Measurements from ENCODE around the gene ZNF335.

Gene ZNF335

DNA sequence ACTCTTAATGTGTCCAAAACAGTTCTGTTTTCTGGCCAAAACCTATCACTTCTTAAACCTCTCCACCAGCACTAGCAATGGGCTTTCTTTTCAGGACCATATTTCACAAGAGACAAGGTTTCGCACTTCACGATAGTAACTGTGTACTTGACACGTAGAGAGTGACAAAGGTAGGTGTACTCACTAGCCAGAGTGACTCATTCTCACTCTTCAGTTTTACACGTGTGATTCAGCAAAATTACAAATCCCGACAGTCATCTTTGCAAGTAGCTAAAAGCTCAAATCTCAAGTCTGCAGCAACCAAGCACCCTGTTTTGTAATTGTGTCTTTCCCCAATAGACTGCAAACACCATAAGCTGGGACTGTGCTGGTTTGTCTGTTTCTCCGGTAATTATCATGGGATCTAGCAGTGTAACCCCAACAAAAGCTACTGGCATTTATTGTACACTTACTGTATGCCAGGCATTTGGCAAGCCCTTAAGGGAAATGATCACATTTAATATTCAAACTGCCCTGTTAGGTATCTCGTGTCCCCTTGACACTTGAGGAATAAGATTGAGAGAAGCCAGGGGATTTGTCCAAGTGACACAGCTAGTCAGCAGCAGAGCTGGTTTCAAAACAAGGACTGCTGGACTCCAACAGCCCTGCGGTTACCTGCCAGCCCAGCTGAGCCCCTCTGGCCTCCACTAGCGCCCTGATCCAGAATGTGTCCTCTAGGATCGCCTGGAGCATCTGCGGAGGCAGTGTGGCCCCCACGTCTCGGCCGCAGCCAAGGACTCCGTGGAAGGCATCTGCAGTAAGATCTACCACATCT lies 27.6 kb downstream of the ZNF335 start:
- no peak for TF ChIP-seq GATA3 (IDR thresholded peaks at IDR 0.05; ENCODE audit: low read depth, low read length)
- TF ChIP-seq GATA2 (IDR thresholded peaks at IDR 0.05; ENCODE audit: low read depth, low read length) = no peak

DNA sequence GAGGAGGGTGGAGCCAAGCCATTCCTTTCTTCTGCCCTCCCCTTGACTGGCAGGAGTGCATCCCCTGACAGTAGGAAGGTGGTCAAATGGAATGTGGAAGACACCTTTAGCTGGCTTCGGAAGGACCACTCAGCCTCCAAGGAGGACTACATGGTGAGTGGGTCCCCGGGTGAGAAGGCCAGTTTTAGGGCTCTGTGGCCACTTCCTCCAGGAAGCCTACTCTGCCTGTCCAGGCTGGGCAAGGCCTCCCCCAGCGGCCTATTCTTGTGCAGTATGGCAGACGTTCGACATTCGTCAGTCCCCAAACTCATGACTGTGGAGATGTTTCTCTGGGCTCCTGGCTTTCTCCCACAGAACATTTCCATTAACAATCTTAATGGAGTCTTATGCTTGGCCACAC lies 28.4 kb downstream of the ZNF335 start:
- TF ChIP-seq GATA3 (IDR thresholded peaks at IDR 0.05; ENCODE audit: low read depth, low read length) = no peak
- TF ChIP-seq GATA2 (IDR thresholded peaks at IDR 0.05; ENCODE audit: low read depth, low read length) = no peak

DNA sequence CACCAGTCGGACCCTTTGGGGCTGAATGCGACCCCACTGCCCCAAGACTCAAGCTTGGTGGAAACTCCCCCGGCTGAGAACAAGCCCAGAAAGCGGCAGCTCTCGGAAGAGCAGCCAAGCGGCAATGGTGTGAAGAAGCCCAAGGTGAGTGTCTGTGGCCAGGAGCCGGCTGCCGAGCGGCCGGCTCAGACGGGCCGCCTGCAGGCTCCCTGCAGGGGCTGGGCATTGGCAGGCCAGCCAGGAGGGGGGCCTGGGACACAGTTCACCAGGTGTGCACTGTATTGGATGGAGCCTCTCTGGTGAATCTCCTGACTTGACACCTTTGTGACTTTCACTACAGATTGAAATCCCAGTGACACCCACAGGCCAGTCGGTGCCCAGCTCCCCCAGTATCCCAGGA lies 31.5 kb downstream of the ZNF335 start:
- TF ChIP-seq GATA3 (IDR thresholded peaks at IDR 0.05; ENCODE audit: low read depth, low read length) = no peak
- TF ChIP-seq GATA2 (IDR thresholded peaks at IDR 0.05; ENCODE audit: low read depth, low read length) = no peak

DNA sequence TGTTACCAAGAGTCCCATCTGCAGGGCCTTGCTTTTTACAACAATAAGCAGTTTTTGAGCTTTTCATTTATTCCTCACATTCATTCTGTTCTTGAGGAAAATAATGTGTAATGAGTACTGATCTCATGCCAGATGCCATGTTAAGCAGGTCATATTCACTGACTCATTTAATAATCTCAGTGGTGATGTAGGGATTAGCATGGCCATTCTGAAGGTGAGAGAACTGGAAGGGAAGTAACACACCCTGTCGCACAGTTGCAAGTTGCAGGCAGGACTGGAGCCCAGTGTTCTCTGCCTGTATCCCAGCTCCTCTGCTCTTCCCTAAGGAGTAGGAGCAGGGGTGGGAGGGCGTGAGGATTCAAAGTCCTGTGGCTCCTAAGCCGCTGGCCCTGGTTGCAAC lies 31.9 kb downstream of the ZNF335 start:
- no peak for TF ChIP-seq GATA2 (IDR thresholded peaks at IDR 0.05; ENCODE audit: low read depth, low read length)
- no peak for TF ChIP-seq GATA3 (IDR thresholded peaks at IDR 0.05; ENCODE audit: low read depth, low read length)

DNA sequence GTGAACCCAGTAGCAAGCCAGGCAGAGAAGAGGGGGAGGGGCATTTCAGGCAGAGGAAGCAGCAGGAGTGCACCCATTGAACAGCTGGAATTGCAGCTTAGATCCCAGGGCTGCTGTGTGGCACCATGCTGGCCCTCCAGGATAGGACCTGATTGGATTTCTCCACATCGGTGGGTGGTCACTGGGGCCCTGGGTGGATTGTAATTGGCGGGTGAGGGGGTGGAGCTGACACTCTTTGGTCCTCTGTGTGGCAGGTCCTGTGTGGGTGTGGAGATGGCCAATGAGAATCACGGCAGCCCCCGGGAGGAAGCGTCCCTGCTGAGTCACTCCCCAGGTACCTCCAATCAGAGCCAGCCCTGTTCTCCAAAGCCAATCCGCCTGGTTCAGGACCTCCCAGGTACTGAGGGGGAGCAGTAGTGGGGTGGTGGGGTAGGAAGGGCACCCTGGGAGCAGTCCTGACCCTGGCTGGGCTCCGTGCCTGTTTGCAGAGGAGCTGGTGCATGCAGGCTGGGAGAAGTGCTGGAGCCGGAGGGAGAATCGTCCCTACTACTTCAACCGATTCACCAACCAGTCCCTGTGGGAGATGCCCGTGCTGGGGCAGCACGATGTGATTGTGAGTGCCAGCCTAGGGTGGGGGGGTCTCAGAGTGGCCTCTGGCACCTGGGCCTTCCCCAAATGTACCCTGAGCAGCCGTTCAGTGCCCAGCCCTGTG lies 33.1 kb downstream of the ZNF335 start:
- no peak for TF ChIP-seq GATA3 (IDR thresholded peaks at IDR 0.05; ENCODE audit: low read depth, low read length)
- TF ChIP-seq GATA2 (IDR thresholded peaks at IDR 0.05; ENCODE audit: low read depth, low read length) = no peak

DNA sequence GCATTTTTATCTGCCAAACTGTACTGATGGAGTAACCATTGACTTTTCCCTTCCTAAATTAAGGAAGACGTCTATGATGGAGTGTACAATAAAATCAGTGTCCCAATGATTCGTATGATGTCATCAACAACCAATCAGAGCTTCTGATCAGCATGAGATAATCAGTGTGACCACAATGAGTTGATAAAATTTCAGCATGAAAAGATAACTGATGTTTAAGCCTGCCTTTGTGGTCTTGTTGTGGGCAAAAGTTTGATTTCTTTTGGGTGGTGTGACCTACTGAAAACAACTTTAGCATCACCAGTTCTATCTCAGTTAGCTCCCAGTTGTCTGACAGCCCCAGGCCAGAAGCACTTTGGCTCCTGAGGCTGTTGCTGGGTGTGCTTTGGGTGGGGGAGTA lies 34.2 kb downstream of the ZNF335 start:
- TF ChIP-seq GATA2 (IDR thresholded peaks at IDR 0.05; ENCODE audit: low read depth, low read length) = no peak
- TF ChIP-seq GATA3 (IDR thresholded peaks at IDR 0.05; ENCODE audit: low read depth, low read length) = no peak

DNA sequence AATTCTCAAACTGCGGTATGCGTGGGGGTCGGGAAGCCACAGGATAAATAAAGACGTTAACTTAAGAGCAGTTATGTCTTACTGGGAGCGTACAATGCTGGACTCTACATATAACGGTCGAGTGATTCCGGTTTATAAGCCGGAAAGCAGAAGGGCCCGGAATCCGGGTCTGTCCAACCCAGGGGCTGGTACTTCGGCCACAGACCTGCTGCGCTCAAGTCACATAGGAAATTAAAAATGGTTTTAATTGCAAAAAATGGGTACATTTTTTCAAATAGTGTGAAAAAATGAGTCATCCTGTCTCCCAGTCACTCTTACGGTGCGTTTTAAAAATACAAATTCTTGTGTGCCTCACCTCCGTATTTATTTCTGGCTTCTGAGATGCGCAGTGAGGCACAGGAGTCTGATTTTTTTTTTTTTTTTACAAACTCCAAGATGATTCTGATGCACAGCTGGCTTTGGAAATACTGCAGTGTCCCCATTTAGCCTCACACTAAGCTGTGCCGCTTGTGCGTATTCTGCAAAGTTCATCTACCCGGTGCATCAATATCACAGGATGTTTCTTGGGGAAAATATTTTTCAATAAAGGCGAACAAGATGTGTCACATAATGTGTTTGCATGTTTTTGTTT lies 36.5 kb downstream of the ZNF335 start:
- TF ChIP-seq GATA3 (IDR thresholded peaks at IDR 0.05; ENCODE audit: low read depth, low read length) (no peak), GATA2 (IDR thresholded peaks at IDR 0.05; ENCODE audit: low read depth, low read length) (no peak)

DNA sequence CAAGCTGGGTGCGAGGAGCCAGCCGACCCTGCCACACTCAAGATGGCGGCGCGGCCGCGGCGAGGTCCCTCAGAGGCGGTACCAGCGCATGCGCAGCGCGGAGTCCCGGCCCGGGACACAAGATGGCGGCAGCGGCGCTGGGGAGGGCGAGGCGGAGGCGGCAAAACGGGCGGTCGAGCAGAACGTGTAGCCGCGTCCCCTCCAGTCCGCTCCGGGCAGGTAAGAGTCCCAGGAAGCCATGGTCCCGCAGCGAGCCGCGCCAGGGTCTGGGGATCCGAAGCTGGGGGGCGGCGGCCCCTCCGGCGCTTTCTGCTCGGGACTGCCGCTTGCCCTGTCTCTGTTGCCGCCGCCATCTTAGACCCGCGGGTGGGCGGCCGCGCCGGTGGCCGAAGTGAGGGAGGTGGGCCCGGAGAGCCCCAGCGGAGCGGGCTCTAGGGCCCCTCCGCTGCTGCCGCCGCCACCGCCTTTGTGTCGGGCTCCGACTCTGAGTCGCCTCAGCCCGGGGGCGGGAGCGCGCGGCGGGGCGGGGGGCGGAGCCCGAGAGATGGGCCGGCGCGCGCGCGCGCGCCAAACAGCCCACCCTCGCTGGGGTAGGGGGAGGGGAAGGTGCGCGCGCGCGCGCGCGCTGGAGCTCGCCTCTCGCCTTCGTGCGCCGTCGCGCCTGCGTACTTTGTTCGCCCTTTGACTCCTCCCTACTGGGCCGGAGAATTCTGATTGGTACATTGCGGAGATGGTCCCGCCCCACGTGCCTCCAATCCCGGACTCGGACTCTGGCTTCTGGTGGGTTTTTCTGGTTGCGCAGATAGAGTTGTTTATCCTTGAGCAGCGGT lies 37.2 kb downstream of the ZNF335 start, which contains the start of gene PCIF1:
TSS of gene PCIF1 (plus strand) at position 98 of the 830 bp plus-strand sequence. CDS start 4,317 bp downstream, outside the sequence.
- TF ChIP-seq GATA3 (IDR thresholded peaks at IDR 0.05; ENCODE audit: low read depth, low read length) = no peak
- 0 out of 2 replicates have a peak, but pooled peaks have one; percentile 5 for TF ChIP-seq GATA2 (IDR thresholded peaks at IDR 0.05; ENCODE audit: low read depth, low read length)

DNA sequence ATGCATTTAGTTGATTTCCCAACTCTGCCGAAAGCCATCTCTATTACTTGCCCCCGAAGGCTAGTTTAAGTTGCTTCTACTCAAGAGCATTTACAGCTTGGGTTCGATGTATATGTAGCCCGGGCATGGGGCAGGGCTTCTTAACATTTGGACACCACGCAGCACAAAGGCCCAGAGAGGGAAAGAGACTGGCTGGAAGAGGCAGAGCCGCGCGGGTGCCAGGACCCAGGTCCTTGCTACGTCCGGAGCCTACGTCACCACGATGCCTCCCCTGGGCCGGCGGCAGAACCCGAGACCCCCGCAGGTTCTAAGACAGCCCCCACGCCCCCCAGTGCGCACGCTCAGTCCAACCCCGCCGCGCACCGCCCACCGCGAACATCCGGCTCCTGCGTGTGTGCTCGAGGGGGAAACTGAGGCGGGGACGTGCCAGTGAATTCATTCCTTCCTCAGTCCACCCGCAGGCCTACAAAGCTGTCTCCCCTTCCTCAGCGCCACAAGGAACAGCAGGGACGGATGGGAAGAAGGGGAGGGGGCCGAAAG lies 37.9 kb downstream of the ZNF335 start:
- no peak for TF ChIP-seq GATA3 (IDR thresholded peaks at IDR 0.05; ENCODE audit: low read depth, low read length)
- no peak for TF ChIP-seq GATA2 (IDR thresholded peaks at IDR 0.05; ENCODE audit: low read depth, low read length)

DNA sequence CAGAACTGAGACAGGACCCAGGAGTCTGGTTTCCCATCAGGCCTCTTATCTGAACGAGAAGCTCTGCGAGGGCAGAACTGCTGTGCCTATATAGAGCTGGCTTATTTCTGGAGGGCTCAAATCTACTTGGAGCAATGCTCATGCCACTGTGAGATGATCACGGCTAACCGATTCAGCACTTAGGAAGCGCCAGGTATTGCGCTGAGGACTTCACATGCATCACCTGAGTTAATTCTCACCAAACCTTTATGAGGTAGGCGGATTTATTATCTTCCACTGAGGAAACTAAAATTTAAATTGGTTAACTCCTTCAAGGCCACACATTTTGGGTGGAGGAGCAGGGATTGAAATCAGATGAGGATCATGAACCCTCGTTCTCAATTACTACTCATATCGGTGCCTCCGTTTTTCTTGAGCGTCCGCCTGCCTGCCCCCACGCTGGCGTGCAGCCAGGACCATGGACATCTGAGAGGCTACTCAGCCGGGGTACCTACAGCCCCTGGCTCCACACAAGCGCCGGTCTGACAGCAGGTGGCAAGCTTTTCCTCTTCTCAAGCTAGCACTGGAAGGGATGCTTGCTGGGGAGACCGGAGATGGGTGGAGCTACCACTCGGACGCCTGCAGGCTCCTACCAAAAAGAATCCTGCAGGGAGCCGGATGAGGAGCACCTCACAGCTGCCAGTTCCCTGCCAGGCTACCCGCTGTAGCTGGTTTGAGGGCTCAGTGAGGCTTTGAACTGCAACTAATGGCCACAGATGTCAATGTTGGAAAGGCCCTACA lies 38.5 kb downstream of the ZNF335 start:
- TF ChIP-seq GATA3 (IDR thresholded peaks at IDR 0.05; ENCODE audit: low read depth, low read length) = no peak
- no peak for TF ChIP-seq GATA2 (IDR thresholded peaks at IDR 0.05; ENCODE audit: low read depth, low read length)

DNA sequence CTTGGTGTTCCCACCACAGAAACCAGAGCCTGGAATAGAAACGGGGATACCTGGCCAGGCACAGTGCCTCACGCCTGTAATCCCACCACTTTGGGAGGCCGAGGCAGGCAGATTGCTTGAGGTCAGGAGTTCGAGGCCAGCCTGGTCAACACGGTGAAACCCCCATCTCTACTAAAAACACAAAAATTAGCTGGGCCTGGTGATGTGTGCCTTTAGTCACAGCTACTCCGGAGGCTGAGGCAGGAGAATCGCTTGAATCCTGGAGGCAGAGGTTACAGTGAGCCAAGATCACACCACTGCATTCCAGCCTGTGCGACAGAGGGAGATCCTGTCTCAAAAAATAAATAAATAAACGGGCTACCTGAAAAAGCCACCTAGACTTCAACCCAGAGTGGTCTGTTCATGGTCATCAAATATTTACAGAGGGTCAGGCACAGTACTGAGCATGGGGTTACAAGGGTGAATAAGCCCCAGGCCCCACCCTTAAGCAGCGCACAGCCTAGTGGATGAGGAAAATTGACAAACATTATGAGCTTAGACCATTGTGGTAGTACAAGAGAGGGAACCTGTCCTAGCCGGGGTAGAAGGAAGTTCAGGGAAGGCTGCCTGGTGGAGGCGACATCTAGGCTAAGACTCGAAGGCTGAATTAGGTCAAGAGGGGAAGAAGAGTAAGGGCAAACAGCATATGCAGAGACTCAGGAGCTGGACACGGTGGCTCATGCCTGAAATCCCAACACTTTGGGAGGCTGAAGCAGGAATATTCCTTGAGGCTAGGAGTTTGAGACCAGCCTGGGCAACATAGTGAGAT lies 44.7 kb downstream of the ZNF335 start:
- no peak for TF ChIP-seq GATA2 (IDR thresholded peaks at IDR 0.05; ENCODE audit: low read depth, low read length)
- no peak for TF ChIP-seq GATA3 (IDR thresholded peaks at IDR 0.05; ENCODE audit: low read depth, low read length)

DNA sequence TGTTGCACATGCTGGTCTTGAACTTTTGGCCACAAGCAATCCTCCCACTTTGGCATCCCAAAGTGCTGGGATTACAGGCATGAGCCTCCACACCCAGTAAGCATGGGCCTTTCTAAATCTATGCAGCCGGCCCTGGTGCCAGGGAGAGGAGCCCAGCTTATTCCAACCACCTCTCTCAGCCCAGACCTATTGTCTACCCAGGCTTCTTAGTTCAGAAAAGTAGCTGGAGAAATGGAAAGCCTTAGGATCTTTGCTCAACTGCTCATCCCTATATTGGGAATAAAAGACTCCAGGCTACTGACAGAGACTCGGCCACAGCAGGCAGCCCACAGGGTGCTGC lies 45.3 kb downstream of the ZNF335 start:
- TF ChIP-seq GATA3 (IDR thresholded peaks at IDR 0.05; ENCODE audit: low read depth, low read length) (no peak), GATA2 (IDR thresholded peaks at IDR 0.05; ENCODE audit: low read depth, low read length) (no peak)

Data from SH-SY5Y (cell line).